Measurements from ENCODE around the gene ZNRF1.

The ZNRF1 gene

GRCh38 chr16:75062135-75062975 is 63.5 kb downstream of the ZNRF1 start:
- DNase-seq (ENCODE audit: low spot score): no peak

DNA sequence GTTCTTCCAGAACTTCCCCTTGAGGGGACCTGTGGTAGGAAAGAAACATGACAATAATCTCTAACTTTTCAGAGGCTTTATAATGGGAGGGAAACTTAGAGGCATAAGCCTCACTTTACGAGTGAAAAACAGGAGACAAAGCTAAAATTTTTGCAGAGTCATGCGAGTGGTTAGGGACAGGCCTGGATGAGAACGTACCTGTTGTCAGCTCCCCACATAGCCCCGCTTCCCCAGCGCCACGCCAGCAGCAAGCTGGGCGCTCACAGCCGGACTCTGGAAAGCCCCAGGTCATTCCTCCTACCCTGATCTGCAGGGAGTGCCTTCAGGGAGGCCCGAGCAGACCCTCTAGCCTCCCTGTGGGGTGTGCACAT is 64.1 kb downstream of the ZNRF1 start:
- DNase-seq (ENCODE audit: low spot score): no peak

- no peak for DNase-seq (ENCODE audit: low spot score)
Observed at GRCh38 chr16:75063549-75064088, 64.8 kb downstream of the ZNRF1 start.

GRCh38 chr16:75064403-75065148 is 65.8 kb downstream of the ZNRF1 start:
- DNase-seq (ENCODE audit: low spot score): no peak

DNA sequence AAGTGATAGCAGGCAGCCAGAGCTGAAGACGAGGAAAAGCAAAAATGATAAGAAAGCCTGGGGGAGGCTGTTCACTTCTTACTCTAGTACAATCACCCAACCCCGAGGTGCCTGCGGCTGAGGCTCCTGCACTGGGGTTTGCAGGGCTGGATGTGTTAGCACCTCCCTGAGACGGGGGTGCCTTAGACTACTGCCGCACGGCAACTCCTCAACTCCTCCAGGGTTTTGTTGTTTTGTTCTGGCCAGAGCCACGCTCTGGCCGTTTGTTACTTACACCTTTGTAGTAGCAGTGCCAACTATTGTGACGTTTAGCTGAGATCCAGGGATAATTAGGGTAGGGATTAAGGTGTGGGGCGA is 66.3 kb downstream of the ZNRF1 start:
- DNase-seq (ENCODE audit: low spot score): no peak

DNA sequence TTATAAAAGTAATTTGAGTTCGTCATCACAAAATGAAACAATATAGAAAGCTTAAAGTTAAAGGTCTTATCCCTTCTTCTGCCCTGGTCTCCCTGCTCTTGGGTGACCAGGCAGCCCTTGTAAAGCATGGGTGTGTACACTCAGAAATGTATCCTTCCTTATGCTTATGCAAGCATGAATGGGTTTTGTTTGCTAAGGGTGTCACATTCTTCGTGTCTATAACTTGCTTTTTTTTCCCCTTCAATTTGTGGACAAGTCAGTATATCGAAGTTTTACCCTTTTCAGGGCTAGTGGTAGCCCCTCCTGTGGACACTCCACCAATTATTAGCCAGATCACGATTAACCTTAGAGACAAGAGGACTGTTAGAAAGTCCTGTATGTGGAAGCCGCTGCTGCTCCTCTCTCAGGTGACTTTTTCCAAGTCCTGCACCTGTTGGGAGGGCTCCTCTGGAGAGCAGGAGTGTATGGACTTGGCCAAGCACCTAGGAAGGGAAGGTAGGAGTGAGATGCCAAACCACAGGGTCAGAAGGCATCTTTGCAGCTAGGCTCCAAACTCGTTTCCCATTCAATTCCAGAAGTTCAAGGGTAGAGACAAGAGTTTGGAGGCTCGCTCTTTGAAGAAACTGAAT is 66.8 kb downstream of the ZNRF1 start:
- no peak for DNase-seq (ENCODE audit: low spot score)

GRCh38 chr16:75066861-75067447 is 68.1 kb downstream of the ZNRF1 start:
- DNase-seq (ENCODE audit: low spot score): no peak

DNA sequence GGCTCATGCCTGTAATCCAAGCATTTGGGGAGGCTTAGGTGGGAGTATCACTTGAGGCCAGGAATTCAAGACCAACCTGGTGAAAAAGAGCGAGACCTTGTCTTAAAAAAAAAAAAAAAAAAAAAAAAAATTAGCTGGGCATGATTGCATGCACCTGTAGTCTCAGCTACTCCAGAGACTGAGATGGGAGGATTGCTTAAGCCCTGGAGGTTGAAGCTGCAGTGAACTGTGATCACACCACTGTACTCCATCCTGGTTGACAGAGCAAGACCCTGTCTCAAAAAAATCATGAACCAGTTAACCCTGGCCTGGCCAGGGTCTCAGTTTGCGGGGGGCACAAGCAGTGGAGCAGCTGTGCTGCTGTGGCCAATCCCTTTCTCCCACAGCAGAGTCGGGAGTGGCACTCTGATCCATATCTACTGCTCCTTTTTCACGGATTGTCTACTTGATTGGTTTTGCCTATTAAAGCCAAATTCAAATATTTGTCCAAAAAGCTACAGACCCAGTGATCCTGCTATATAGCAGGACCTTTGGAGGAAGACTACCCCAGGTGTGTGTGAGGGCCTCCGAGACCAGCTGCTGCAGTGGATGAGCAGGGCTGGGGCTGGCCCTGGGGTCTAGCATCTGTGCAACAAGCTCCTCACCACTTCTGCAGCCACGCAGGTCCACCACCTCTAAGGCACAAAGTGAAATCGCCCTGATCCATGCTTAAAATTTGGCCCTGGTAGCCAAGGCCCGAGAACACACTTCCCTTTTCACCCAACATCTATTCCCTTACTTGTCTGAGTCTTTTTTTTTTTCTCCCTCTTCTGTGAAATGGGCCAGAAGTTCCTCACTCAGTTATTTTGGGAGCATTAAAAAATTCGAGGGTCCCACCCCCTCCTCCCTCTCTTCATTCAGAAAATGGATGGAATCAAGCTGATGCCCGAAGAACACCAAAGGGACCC is 69.5 kb downstream of the ZNRF1 start:
- no peak for DNase-seq (ENCODE audit: low spot score)

GRCh38 chr16:75070012-75070841 is 71.4 kb downstream of the ZNRF1 start:
- DNase-seq (ENCODE audit: low spot score): no peak

DNA sequence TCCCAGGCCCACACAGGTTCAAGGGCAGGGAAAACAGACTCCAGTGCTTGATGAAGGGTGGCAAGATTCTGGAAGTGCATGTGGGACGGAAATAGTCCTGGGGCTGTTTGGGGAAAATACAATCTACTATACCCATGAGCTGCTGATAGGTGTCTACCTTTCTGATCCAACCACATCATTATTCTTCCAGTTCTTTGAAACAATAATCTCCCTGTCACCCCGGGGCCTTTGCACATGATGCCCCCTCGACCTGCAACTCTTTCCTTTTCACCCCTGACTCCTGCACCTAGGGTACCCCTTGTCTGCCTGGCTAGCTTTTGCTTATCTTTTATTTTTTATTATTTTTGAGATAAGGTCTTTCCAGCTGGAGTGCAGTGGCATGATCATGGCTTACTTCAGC is 72.8 kb downstream of the ZNRF1 start:
- no peak for DNase-seq (ENCODE audit: low spot score)

DNA sequence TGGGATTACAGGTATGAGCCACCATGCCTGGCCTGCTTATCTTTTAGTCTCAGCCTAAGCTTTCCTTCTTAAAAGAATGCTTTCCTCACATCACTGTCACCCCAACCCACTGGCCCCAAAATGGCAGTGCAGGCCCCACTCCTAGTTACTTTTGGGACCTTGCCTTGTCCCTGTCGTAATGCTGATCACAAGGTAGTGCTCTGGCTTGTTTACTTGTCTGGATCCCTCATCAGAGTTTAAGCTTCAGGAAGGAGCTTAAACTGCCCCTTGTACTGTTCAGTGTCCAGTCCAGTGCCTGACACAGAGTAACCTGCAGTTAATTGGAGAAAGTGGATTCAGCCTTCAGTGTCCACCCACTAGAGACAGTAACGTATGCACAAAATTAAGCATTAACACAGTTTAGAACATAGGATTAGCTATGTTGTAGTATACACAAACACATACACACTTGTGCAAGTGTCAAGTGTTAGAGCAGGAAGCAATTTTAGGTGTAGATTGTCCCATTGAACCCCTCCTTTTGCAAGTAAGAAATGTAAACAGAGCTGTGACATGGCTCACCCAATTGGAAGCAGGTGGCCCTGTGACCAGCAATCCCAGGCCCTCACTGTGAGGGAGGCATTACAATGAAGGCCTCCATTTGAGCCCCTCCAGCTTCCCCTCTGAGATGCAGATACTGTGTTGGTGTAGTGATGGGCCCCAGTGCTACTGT is 73.6 kb downstream of the ZNRF1 start:
- DNase-seq (ENCODE audit: low spot score): no peak

DNA sequence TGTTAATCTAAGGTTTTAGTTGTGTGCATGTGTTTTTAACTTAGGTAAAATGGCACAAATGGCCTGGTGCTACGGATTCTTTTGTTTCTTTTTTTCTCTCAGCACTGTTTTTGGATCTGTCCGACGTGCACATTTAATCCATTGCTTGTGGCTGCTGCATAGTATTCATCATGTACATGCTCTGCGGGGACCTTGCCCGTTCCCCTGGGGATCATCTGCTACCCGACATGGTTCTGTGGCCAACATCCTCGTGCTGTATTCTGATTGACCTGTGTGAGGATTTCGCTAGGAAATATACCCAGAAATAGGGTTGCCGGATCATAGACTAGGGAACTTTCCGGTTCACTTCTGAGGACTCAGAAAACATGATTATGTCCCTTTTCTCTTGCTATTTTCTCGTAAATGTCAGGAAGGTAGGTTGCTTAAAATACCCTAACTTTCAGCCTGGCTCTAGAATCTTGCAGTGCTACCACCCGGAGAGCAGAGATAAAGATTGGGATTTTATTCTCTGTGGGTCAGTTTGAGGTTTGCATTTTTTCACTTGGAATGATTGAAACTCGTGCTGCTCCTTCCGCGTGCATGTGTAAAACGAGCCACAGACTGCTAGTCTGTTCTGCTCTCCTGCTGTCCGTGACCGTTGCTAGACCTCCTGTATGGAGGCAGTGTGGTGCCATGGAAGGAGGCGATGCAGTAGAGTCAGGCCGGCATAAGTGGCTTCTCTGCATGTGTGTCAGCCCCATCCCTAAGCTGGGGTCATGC is 74.9 kb downstream of the ZNRF1 start:
- DNase-seq (ENCODE audit: low spot score): no peak

- DNase-seq (ENCODE audit: low spot score): no peak
Observed at GRCh38 chr16:75074304-75074793, 75.5 kb downstream of the ZNRF1 start.

GRCh38 chr16:75074920-75075687 is 76.3 kb downstream of the ZNRF1 start:
- no peak for DNase-seq (ENCODE audit: low spot score)

DNA sequence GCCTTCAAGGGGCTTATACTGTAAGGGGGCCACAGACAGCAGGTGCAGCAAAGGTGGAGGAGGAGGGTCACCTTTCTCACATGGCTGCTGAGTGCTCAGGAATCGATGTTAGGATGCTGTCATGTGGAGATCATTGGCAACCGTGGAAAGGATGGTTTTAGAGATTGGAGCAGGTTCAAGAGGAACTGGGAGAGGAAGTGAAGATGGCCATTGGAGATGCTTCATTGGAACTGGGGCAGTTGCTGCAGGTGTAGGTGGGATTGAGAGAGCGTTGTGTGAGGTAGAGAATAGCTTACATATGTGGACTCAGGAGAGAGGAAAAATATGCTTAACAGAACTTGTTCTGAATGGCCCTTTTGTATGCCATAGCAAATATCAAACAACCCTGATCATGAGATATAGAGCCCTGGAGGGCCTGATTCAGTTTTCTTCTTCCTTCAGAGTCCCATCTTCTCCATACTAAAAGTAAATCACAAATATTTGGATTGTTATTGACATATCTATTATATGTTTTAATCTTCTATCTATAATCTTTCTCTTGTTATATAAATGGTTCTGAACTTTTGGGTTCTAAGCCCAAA is 77.0 kb downstream of the ZNRF1 start:
- DNase-seq (ENCODE audit: low spot score): no peak

- DNase-seq (ENCODE audit: low spot score): no peak
Observed at GRCh38 chr16:75078886-75079285, 80.1 kb downstream of the ZNRF1 start.

DNA sequence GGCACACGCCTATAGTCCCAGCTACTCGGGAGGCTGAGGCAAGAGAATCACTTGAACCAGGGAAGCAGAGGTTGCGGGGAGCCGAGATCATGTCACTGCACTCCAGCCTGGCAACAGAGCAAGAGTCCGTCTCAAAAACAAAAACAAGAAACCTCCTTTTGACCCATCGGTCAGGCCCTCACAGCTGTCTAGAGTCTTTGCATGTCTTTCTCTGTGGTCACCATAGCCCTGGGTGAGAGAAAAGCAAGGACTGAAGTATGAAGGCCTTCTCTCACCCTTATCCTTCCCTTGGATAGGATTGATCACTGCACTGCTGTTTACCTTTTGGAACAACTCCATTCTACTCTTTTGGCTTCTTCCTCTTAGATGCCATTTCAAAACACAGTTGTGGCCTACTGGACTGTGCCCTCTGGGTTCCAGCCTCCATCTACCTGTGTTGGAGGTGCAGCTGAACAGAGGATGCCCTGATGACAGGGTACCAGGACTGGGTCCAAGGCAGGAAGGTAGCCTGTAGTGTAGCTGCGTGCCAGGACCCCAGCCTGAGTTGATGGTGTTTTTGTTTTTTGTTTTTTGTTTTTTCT is 80.6 kb downstream of the ZNRF1 start:
- no peak for DNase-seq (ENCODE audit: low spot score)

Measured in kidney capillary endothelial cell (primary cell).